Stomach (tissue), 9 donors: ENCODE results near the gene LRRFIP1. TPM values are rescaled to one million over a fixed set of nuclear protein-coding genes. Genes with fewer than 3 reads are reported as not detected.
A peak's percentile ranks its signal among the peaks of the same experiment; 100 is the strongest.
"Not testable (repeated sequence)": the region's sequence is repeated elsewhere in the genome, so short reads cannot be mapped to it uniquely, and the experiment has no call there.

Source experiments
- DNase-seq, 2 donors: peaks; one replicate each; pipeline versions ENCODE4 v3.0.0 to v3.0.0-alpha.2; 2013 to 2019
- H3K27ac ChIP-seq, 5 donors: fragments of 200-600 bp in 4 of 5; sonication (generic) in 4 of 5; one replicate each; pipeline ENCODE4 v1.5.1; 2013 to 2019; ENCODE audit warnings: mild to moderate bottlenecking in 1 of 5, moderate library complexity in 1 of 5
- H3K27me3 ChIP-seq, 3 donors: fragments of 200-600 bp; sonication (generic); one replicate each; pipeline ENCODE4 v1.5.1; 2017 to 2019; ENCODE audit warnings: mixed run types in 1 of 3
- H3K36me3 ChIP-seq, 4 donors: fragments of 200-600 bp; sonication (generic); 1 replicate in 3 of 4; 2 replicates in 1 of 4; pipeline ENCODE4 v1.5.1; 2016 to 2019
- H3K4me1 ChIP-seq, 4 donors: fragments of 200-600 bp; sonication (generic); one replicate each; pipeline ENCODE4 v1.5.1; 2016 to 2019
- H3K4me3 ChIP-seq, 4 donors: fragments of 200-600 bp; sonication (generic) in 3 of 4; one replicate each; pipeline ENCODE4 v1.5.1; 2016 to 2019; ENCODE audit warnings: mild to moderate bottlenecking in 1 of 4
- H3K9me3 ChIP-seq, 4 donors: fragments of 200-600 bp; sonication (generic); one replicate each; pipeline ENCODE4 v1.5.1; 2016 to 2019
- EP300 ChIP-seq: sonication (generic); formaldehyde crosslinking; IDR thresholded peaks from one replicate; pipeline ENCODE4 v1.6.1; 2017; ENCODE audit warnings: antibody characterized with exemption
- POLR2A ChIP-seq, 4 donors: fragments of 450-650 bp; IDR thresholded peaks; one replicate each; pipeline ENCODE4 v1.6.1; 2016; ENCODE audit warnings: antibody characterized with exemption in 4 of 4, control low read depth in 2 of 4, mild to moderate bottlenecking in 1 of 4, moderate library complexity in 1 of 4
- POLR2AphosphoS5 ChIP-seq, 3 donors: sonication (generic); formaldehyde crosslinking; IDR thresholded peaks; one replicate each; pipeline ENCODE4 v1.6.1; 2016; ENCODE audit warnings: antibody characterized with exemption in 3 of 3
- WGBS, 5 donors: extraction: QIAGEN DNeasy Blood & Tissue Kit in 3 of 5; methylation state at CpG; one replicate each; pipeline versions ENCODE4 v1.1.5 to v1.1.7; 2013 to 2018; 5-methylcytosine and 5-hydroxymethylcytosine counted together
- intact Hi-C: fragments of 100-400 bp; cut with DNase I; formaldehyde crosslinking; loops from one replicate; pipeline ENCODE4 v1.15.1; 2023; ENCODE audit warnings: low total_unique reads
- polyA plus RNA-seq, 3 donors: library from polyadenylated mRNA; stranded (reverse); fragments of 200-250 nt; gene quantifications; one replicate each; pipeline ENCODE4 v1.2.3, GENCODE V29; 2013
- total RNA-seq, 5 donors: library from RNA; depleted of rRNA; stranded (reverse); fragments of >200 nt; gene quantifications; one replicate each; pipeline versions ENCODE4 v1.1.0 to v1.2.3, GENCODE V29; 2014 to 2016
- TF ChIP-seq, protein P1 (sequence below), 7 experiments: fragments of 450-650 bp in 4 of 7; fragments of 200-600 bp in 3 of 7; sonication (generic) in 3 of 7; IDR thresholded peaks; one replicate each; pipeline ENCODE4 v1.5.1; 2016 to 2019; ENCODE audit warnings: antibody characterized with exemption in 7 of 7, control low read depth in 2 of 7, mild to moderate bottlenecking in 1 of 7
- donor health status: healthy with polysubstance abuse.
- donor health status: Bipolar disorder and iron deficiency.
- donor health status: healthy.

Gene LRRFIP1
- total and polyA plus RNA-seq, 8 donors = 31.6 to 201 (median 130) TPM

DNA sequence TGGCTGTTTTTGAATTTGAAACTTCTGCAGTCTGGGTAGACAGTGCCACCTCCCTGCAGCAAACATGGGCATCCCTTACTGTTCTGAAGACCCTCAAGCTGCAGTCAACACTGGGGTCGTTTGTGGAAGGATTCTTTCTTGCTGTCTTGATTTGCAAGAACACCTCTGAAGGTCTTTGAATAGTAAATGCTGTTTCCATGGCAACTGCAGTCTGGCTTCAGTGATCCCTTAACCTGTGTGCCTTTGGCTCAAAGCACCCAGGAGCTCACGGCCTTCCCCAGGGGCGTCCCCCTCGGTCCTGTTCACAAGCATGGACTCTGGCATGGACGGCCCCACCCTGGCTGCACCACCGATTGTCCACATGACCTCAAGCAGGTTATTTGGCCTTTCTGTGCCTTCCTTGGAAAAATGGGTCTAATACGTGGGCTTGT, 38.3 kb downstream of the LRRFIP1 start:
- DNase-seq = peak in 1 of 2 donors; percentile 27
- intact Hi-C loops = no loop called here
- Histone ChIP-seq H3K27ac (no peak overlapping the region), H3K27me3 (no peaks in the 10 kb centered on the region), H3K4me3 (no peak overlapping the region), H3K36me3 (no peaks in the 10 kb centered on the region), H3K9me3 (no peaks in the 10 kb centered on the region), H3K4me1 (peaks cover 28 to 54% (median 42%) of the 10 kb centered on the region in 4 donors)
- WGBS, 5 donors = 58 to 67% (median 65%) methylated on average over 7 of the region's 7 CpGs
- TF ChIP-seq POLR2A (IDR thresholded peaks at IDR 0.05) (no peak), EP300 (no peak), POLR2AphosphoS5 (IDR thresholded peaks at IDR 0.05) (no peak)
- TF ChIP-seq, protein P1, sequence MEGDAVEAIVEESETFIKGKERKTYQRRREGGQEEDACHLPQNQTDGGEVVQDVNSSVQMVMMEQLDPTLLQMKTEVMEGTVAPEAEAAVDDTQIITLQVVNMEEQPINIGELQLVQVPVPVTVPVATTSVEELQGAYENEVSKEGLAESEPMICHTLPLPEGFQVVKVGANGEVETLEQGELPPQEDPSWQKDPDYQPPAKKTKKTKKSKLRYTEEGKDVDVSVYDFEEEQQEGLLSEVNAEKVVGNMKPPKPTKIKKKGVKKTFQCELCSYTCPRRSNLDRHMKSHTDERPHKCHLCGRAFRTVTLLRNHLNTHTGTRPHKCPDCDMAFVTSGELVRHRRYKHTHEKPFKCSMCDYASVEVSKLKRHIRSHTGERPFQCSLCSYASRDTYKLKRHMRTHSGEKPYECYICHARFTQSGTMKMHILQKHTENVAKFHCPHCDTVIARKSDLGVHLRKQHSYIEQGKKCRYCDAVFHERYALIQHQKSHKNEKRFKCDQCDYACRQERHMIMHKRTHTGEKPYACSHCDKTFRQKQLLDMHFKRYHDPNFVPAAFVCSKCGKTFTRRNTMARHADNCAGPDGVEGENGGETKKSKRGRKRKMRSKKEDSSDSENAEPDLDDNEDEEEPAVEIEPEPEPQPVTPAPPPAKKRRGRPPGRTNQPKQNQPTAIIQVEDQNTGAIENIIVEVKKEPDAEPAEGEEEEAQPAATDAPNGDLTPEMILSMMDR (IDR thresholded peaks at IDR 0.05) = no peak

DNA sequence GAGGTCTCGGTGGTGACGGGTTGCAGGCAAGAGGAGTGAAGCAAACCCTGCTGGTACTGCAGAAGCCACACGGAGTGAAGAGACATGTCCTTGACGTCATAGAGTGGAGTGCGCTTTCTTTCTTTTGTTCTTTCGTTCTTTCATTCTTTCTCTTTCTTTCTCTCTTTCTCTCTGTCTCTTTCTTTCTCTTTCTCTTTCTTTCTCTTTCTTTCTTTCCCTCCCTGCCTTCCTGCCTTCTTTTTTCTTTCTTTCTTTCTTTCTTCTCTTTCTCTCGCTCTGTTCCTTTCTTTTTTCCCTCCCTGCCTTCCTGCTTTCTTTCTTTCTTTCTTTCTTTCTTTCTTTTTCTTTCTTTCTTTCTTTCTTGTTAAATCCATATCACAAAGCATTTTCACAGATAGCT, 39.2 kb downstream of the LRRFIP1 start:
- intact Hi-C loops = no loop called here

DNA sequence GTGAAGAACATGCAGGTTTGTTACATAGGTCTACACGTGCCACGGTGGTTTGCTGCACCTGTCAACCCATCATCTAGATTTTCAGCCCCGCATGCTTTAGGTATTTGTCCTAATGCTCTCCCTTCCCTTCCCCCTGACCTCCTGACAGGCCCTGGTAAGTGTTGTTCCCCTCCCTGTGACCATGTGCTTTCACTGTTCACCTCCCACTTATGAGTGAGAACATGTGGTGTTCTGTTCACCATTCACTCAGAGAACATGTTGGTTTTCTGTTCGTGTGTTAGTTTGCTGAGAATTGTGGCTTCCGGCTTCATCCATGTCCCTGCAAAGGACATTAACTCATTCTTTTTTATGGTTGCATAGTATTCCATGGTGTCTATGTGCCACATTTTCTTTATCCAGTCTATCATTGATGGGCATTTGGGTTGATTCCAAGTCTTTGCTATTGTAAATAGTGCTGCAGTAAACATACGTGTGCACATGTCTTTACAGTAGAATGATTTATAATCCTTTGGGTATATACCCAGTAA, 39.7 kb downstream of the LRRFIP1 start:
- H3K27ac ChIP-seq, H3K9me3 ChIP-seq, H3K27me3 ChIP-seq, H3K36me3 ChIP-seq, intact Hi-C loops, DNase-seq, H3K4me3 ChIP-seq: not testable (repeated sequence)
- WGBS, 5 donors = 94 to 95% (median 94%) methylated on average over 6 of the region's 6 CpGs
- H3K4me1 ChIP-seq = peaks cover 15 to 42% (median 31%) of the 10 kb centered on the region in 4 donors

More for the DNA sequence above, 39.2 kb downstream of the LRRFIP1 start:
- DNase-seq = no peak
- Histone ChIP-seq H3K27ac (no peak overlapping the region), H3K9me3 (no peaks in the 10 kb centered on the region), H3K27me3 (no peaks in the 10 kb centered on the region), H3K4me1 (peaks cover 20 to 47% (median 36%) of the 10 kb centered on the region in 4 donors), H3K36me3 (no peaks in the 10 kb centered on the region), H3K4me3 (no peak overlapping the region)
- 77 to 97% (median 85%) methylated on average over 7 of the region's 7 CpGs for WGBS, 5 donors
- no peak for TF ChIP-seq POLR2A (IDR thresholded peaks at IDR 0.05)
- TF ChIP-seq, protein P1 (IDR thresholded peaks at IDR 0.05) = no peak
- no peak for TF ChIP-seq EP300
- no peak for TF ChIP-seq POLR2AphosphoS5 (IDR thresholded peaks at IDR 0.05)

DNA sequence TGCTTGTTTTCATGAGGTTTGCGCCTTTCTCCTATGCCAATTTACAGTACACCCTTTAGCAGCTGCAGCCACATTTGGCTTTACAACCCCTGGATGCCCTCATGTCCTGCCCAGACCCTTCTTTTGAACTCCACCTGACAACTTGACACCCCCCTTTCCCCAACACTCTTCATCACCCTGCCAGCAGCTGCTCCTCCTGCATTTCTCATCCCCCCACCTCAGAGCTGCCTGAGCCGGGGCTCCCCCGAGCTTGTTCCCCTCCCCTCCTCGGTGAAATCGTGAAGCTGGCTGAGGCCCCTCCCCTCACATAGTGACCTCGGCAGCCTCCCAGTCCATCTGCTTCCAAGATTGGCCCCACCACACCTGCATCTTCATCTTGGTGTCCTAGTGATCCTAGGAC, 40.5 kb downstream of the LRRFIP1 start:
- intact Hi-C loops = no loop called here
- Histone ChIP-seq H3K4me1 (peaks cover 11 to 38% (median 27%) of the 10 kb centered on the region in 4 donors), H3K9me3 (no peaks in the 10 kb centered on the region), H3K27ac (no peak overlapping the region), H3K4me3 (no peak overlapping the region), H3K27me3 (no peaks in the 10 kb centered on the region), H3K36me3 (no peaks in the 10 kb centered on the region)
- 77 to 84% (median 80%) methylated on average over 6 of the region's 6 CpGs for WGBS, 5 donors
- no peak for DNase-seq
- TF ChIP-seq, protein P1 (IDR thresholded peaks at IDR 0.05) = no peak
- TF ChIP-seq EP300 = no peak
- no peak for TF ChIP-seq POLR2AphosphoS5 (IDR thresholded peaks at IDR 0.05)
- TF ChIP-seq POLR2A (IDR thresholded peaks at IDR 0.05) = no peak

DNA sequence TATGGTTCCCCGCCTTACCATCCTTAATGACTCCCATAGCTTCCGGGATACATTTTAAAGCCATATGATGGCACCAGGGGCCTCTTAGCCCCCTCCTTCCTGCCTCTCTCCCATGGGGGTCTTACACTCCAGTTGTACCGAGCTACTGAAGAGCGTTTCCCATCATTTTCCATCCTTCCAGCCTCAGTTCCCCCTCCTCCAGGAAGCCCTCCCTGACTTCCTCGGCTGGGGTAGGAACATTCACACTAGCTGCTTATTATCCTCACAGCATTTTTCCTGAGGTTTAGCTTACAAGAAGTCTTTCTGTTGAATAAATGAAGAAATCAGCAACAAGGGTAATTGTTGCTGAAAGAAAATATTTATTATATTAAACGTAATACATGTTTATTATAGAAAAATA, 41.1 kb downstream of the LRRFIP1 start:
- DNase-seq = no peak
- Histone ChIP-seq H3K4me1 (peaks cover 10 to 38% (median 25%) of the 10 kb centered on the region in 4 donors), H3K27ac (no peak overlapping the region), H3K36me3 (no peaks in the 10 kb centered on the region), H3K9me3 (no peaks in the 10 kb centered on the region), H3K27me3 (no peaks in the 10 kb centered on the region), H3K4me3 (no peak overlapping the region)
- WGBS, 5 donors = 90 to 96% (median 92%) methylated on average over 6 of the region's 6 CpGs
- TF ChIP-seq, protein P1 (IDR thresholded peaks at IDR 0.05) = no peak
- TF ChIP-seq POLR2A (IDR thresholded peaks at IDR 0.05) (no peak), EP300 (no peak), POLR2AphosphoS5 (IDR thresholded peaks at IDR 0.05) (no peak)
- intact Hi-C loops = no loop called here
